ENCODE data around the gene DAB1.

- TF ChIP-seq POLR2A (IDR thresholded peaks at IDR 0.05) (no peak), CTCF (IDR thresholded peaks at IDR 0.05 in 4 of 5, conservative IDR thresholded peaks at IDR 0.05 in 1 of 5) (no peak)
Observed at GRCh38 chr1:57302812-57303596, 120.9 kb downstream of the DAB1 start.
